GM06990 (cell line): ENCODE data around the gene KIF21A.

ENCODE experiments used
- DNase-seq: peaks from one replicate; pipeline ENCODE4 v3.0.0-alpha.2; 2011; ENCODE audit not compliant: insufficient read length; ENCODE audit errors: extremely low read depth
- H3K27me3 ChIP-seq: replicated peaks from 2 replicates; pipeline ENCODE4 v1.6.0; 2011; ENCODE audit warnings: low read length; ENCODE audit not compliant: control insufficient read depth, insufficient read depth
- H3K36me3 ChIP-seq: 2 replicates; pipeline ENCODE4 v1.5.1; 2011; ENCODE audit warnings: low read length; ENCODE audit not compliant: control insufficient read depth, insufficient read depth
- H3K4me3 ChIP-seq: replicated peaks from 2 replicates; pipeline ENCODE4 v1.5.1; 2011; ENCODE audit warnings: low read depth, mild to moderate bottlenecking, control low read depth, low read length
- TF ChIP-seq, protein P1 (sequence below): IDR thresholded peaks from 2 replicates; pipeline ENCODE4 v1.5.1; 2011; ENCODE audit warnings: low read length, control low read depth, mild to moderate bottlenecking, inconsistent platforms; ENCODE audit not compliant: insufficient read depth, poor library complexity, severe bottlenecking

KIF21A gene

DNA sequence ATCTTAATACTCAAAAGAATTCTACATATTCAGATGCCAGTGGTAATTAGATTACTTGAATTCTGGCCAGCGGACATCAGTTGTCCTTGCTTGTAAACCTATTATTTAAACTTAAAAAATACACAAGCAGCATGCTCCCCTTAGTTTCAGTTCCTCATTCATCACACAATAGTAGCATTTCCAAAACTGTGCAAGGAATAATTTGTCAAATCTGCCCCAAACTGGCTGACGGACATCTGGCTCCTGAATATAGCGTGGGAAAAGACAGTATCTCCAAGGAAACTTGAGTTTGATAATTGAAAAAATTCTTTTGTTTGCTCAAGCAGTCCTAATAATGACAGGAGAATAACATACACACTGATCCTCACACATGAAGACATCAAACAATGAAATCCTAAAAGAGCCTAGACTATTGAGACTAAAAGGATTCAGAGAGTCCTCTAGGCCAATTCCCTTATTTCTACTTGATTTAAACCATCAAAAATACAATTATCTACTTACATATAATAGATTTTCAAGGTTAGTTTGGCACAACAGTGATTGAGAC, 90.4 kb downstream of the KIF21A start:
- Histone ChIP-seq H3K27me3 (no peaks in the 10 kb centered on the region), H3K4me3 (no peak overlapping the region), H3K36me3 (no peaks in the 10 kb centered on the region)
- DNase-seq: no peak
- TF ChIP-seq, protein P1, sequence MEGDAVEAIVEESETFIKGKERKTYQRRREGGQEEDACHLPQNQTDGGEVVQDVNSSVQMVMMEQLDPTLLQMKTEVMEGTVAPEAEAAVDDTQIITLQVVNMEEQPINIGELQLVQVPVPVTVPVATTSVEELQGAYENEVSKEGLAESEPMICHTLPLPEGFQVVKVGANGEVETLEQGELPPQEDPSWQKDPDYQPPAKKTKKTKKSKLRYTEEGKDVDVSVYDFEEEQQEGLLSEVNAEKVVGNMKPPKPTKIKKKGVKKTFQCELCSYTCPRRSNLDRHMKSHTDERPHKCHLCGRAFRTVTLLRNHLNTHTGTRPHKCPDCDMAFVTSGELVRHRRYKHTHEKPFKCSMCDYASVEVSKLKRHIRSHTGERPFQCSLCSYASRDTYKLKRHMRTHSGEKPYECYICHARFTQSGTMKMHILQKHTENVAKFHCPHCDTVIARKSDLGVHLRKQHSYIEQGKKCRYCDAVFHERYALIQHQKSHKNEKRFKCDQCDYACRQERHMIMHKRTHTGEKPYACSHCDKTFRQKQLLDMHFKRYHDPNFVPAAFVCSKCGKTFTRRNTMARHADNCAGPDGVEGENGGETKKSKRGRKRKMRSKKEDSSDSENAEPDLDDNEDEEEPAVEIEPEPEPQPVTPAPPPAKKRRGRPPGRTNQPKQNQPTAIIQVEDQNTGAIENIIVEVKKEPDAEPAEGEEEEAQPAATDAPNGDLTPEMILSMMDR: no peak

DNA sequence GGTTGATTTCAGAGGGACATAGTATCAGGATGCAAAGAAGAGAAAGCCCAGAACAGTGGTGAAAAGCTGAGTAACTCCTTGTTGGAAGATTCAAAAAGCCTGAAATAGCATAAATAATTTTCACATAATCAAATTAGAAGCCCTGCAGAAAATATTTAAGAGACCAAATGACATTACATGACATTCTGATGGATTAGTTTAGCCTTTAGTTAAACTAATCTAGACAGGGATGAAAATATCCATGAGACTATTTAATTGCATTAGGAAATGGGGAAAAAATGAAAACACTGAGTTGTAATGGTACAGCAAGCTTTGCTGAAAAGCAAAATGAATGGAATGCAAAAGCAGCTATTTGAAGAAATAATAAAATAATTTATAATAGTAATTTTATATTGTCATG, 91.8 kb downstream of the KIF21A start:
- Histone ChIP-seq H3K27me3 (no peaks in the 10 kb centered on the region), H3K36me3 (no peaks in the 10 kb centered on the region), H3K4me3 (no peak overlapping the region)
- no peak for DNase-seq
- TF ChIP-seq, protein P1: no peak

DNA sequence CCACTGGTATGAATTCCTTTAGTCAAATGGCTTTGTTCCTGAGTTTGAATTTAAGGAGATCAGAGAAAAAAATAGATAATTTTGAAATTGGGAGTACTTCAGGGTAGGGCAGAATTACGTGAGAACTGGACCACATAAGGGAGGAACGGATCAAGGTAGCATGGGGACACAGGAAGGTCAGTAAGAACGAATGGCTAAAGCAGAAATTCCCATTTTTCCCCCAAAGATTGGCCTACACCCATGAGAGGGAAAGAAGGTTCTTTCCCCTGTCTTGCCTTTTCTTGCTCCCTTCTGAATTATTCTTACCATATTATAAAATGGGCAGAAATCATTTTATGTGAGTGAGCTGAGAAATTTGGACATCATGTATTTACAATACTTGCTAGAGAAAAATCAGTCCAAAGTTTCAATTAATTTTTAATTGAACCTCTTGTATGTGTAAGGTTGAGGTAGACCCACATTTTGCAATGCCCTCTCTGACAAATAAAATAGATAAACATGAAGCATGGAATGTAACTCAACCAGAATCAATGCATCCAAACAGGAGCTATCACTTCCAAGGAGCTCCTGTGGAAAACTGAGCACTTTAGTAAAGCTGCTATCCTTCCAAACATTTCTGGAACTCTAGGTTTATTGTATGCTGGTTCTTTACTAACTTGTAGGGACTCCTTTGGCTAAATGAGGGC, 93.8 kb downstream of the KIF21A start:
- no peaks in the 10 kb centered on the region for H3K36me3 ChIP-seq
- H3K4me3 ChIP-seq: no peak overlapping the region
- H3K27me3 ChIP-seq: no peaks in the 10 kb centered on the region
- DNase-seq: no peak
- TF ChIP-seq, protein P1: no peak

DNA sequence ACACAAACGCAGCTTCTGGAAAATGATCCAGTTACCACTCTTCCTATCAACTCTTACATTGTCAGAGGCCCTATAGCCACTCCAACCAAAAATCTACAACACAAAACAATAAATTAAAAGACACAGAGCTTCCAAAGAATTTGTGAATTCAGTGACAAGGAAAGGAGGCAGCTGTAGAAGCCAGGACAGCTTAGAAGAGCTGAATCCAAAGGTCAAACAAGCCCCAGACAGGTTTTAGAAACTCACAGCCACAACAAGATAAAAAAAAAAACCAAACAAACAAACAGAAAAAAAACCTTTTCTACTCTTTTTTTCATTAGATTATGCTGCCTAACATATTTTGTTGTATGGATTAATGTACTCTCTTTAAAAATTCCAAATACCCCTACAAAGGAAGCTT, 94.4 kb downstream of the KIF21A start:
- TF ChIP-seq, protein P1: no peak
- DNase-seq: no peak
- no peaks in the 10 kb centered on the region for H3K27me3 ChIP-seq
- no peak overlapping the region for H3K4me3 ChIP-seq
- no peaks in the 10 kb centered on the region for H3K36me3 ChIP-seq

DNA sequence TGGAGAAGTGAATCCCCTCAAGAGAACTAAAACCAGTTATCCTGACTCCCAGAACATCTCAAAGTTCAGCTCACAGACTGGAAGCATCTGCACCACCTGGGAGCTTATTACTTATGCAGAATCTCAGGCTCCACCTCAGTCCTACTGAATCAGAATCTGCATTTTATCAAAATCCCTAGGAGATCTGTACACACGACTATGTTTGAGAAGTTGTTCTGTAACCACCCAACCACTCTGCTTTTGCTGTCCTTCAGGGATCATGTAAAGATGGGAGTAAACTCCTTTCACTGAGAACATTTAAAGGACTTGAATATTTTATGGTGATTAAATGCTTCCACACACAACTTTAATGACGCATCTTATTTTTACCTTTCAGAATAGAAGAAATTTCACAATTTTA, 98.0 kb downstream of the KIF21A start:
- TF ChIP-seq, protein P1: no peak
- H3K27me3 ChIP-seq: no peaks in the 10 kb centered on the region
- DNase-seq: no peak
- no peaks in the 10 kb centered on the region for H3K36me3 ChIP-seq
- H3K4me3 ChIP-seq: no peak overlapping the region
